Measurements from ENCODE around the gene NUP210L. TPM values are rescaled to one million over a fixed set of nuclear protein-coding genes. Genes with fewer than 3 reads are reported as not detected.

The NUP210L gene
- total and polyA plus RNA-seq, 2 of the 13 experiments (the other 11 are each of a cell fraction or from before 2014, with no cell fraction given), result not detected

DNA sequence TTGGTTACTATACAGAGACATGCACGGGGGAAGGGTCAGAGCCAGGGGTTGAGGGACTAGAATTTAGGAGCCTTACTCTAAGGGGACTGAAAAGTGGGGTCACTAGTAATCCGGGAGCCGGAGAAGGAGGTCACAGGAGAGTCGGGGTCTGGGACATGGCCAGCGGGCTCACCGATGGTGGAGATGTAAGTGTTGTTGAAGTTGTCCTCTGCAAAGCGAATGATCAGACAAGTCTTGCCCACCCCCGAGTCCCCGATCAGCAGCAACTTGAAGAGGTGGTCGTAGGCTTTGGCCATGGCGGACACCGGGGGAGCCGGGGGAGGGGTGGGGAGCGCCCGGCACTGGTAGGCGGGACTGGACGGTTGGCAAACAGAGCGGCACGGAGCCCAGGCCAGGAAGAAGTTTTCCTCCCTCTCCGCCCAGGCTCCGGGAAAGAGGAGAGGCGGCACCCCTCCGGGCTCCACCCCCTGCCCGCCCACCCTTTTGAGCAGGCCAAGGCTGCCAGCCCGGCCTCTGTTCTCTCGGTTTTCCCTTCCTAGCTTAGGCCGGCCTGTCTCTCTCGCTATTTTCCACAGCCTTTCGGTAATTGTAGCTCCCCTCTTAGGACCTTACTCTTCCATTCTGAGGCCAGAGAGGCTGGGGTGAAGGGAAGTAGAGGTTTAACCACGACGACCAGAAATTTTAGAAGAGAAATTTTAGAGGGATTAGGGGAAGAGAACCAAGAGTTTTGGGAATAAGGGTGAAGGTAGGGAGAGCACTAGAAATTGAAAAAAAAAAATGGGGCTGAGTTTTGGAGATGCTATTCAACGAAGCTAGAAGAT lies 168.7 kb downstream of the NUP210L start, which contains the start of gene RAB13 (continued):
- TF ChIP-seq CHD2 (IDR thresholded peaks at IDR 0.05; ENCODE audit: low read depth, low read length), result no peak

GRCh38 chr1:153985341-153985912 lies 169.4 kb downstream of the NUP210L start:
- intact Hi-C loops (cut with micrococcal nuclease; ENCODE audit: unreplicated experiment), result loop anchor here (5.0 kb wide), 1 partner anchor 308 kb away; the partner anchor contains the start of gene NPR1
- CTCF ChIA-PET (ENCODE audit: low intra/inter-chr PET ratio, low total read pairs), result interaction anchor here (1.8 to 2.9 kb wide), 2 partner anchors 164 to 188 kb away, joined by 21 to 35 read pairs; no protein-coding TSS in a partner anchor
- Histone ChIP-seq H3K27me3 (ENCODE audit: control insufficient read depth in 1 of 2, insufficient read depth in 2 of 2, low read length in 2 of 2) (no peaks in the 10 kb centered on the region; a peak in 1 of 5 replicates), H3K9me3 (ENCODE audit: low read length) (no peaks in the 10 kb centered on the region), H3K9ac (ENCODE audit: insufficient read depth, low read depth, low read length) (peak overlapping the region; percentile 83), H3K36me3 (replicated peaks in 1 of 2; ENCODE audit: control insufficient read depth in 1 of 2, insufficient read depth in 2 of 2, low read length in 2 of 2) (no peaks in the 10 kb centered on the region; a peak in 1 of 5 replicates), H3K4me1 (ENCODE audit: insufficient read depth, low read length) (peaks cover 19% of the 10 kb centered on the region), H3K27ac (ENCODE audit: extremely low read length, insufficient read depth, low read length) (peak overlapping the region; percentile 46), H4K20me1 (ENCODE audit: insufficient read depth, low read length) (no peaks in the 10 kb centered on the region), H3K4me2 (ENCODE audit: low read depth, low read length) (peak overlapping the region; percentile 97), H3K4me3 (replicated peaks in 1 of 3; ENCODE audit: insufficient read depth in 1 of 3, low read depth in 2 of 3, low read length in 3 of 3) (peak overlapping the region; percentile 79 to 93 (median 89)), H2AFZ (ENCODE audit: low read length) (peak overlapping the region; percentile 56), H3K79me2 (ENCODE audit: insufficient read depth, low read length) (peaks cover 7% of the 10 kb centered on the region)
- WGBS (ENCODE audit: low lambda C conversion rate), result 12% methylated on average over 7 of the region's 7 CpGs
- in situ Hi-C loops (cut with HindIII; ENCODE audit: extremely low pct_ligation_motif_present, low pct_unique_long_range_greater_than_20kb), result loop anchor here (5.0 to 10.0 kb wide), 2 partner anchors 188 to 301 kb away; no protein-coding TSS in a partner anchor
- FAIRE-seq, result no peak
- TSS peak; percentile 35 for BruUV-seq (replicated peaks)
- POLR2A ChIA-PET, result interaction anchor here (0.8 to 7.5 kb wide), 10 partner anchors 8 to 258 kb away, joined by 3 to 92 read pairs (median 7); partner anchors contain the start of genes CREB3L4, CRTC2, DENND4B and INTS3
- no peak for DNase-seq (ENCODE audit: low spot score)
- no peak for ATAC-seq
- TF ChIP-seq ZBTB38 (CRISPR knock-in tag; IDR thresholded peaks at IDR 0.05) (0 out of 2 replicates have a peak, but pooled peaks have one; percentile 37), ZNF619 (CRISPR knock-in tag; IDR thresholded peaks at IDR 0.05) (peak; percentile 71; the same call in 1 of the 2 replicates), AKNA (CRISPR knock-in tag; IDR thresholded peaks at IDR 0.05; ENCODE audit: borderline replicate concordance) (no peak), HOXA7 (CRISPR knock-in tag; IDR thresholded peaks at IDR 0.05) (no peak), FOSL2 (CRISPR knock-in tag; IDR thresholded peaks at IDR 0.05) (peak; percentile 68), RORA (CRISPR knock-in tag; IDR thresholded peaks at IDR 0.05) (no peak), PITX1 (CRISPR knock-in tag; IDR thresholded peaks at IDR 0.05) (no peak), JARID2 (CRISPR knock-in tag; IDR thresholded peaks at IDR 0.05; ENCODE audit: insufficient replicate concordance) (no peak), ATRX (CRISPR knock-in tag; IDR thresholded peaks at IDR 0.05; ENCODE audit: borderline replicate concordance) (no peak), ZBTB42 (CRISPR knock-in tag; IDR thresholded peaks at IDR 0.05) (no peak), SUZ12 (IDR thresholded peaks at IDR 0.05; ENCODE audit: low read depth, low read length) (no peak), CENPBD1 (CRISPR knock-in tag; IDR thresholded peaks at IDR 0.05; ENCODE audit: borderline replicate concordance, low read depth) (no peak), RELA (CRISPR knock-in tag; IDR thresholded peaks at IDR 0.05) (no peak), MZF1 (CRISPR knock-in tag; IDR thresholded peaks at IDR 0.05; ENCODE audit: borderline replicate concordance) (no peak), SALL2 (CRISPR knock-in tag; IDR thresholded peaks at IDR 0.05) (no peak)

Measured in HepG2 (cell line).